HepG2 (cell line): ENCODE data around the gene SAE1. TPM values are rescaled to one million over a fixed set of nuclear protein-coding genes. Genes with fewer than 3 reads are reported as not detected.

Experiments
- ATF7 ChIP-seq, 2 experiments: fragments of 450-650 bp in 1 of 2; sonication (generic) in 1 of 2; formaldehyde crosslinking in 1 of 2; IDR thresholded peaks; 2 replicates each; pipeline versions ENCODE4 v1.4.0 to v1.6.1; 2016 to 2020; ENCODE audit warnings: antibody characterized with exemption in 1 of 2, mild to moderate bottlenecking in 1 of 2, missing genetic modification reagents in 1 of 2
- ATF7-NPFF ChIP-seq: sonication (generic); formaldehyde crosslinking; IDR thresholded peaks from 2 replicates; pipeline ENCODE4 v1.8.1; 2023; ENCODE audit warnings: mild to moderate bottlenecking, low read depth, missing genetic modification reagents, moderate library complexity
- CSRNP2 ChIP-seq: sonication (generic); formaldehyde crosslinking; conservative IDR thresholded peaks from 2 replicates; pipeline ENCODE4 v1.8.0; 2022; ENCODE audit warnings: low read depth, missing genetic modification reagents
- DZIP1 ChIP-seq: sonication (generic); formaldehyde crosslinking; IDR thresholded peaks from 2 replicates; pipeline ENCODE4 v1.5.0; 2020; ENCODE audit warnings: mild to moderate bottlenecking, missing genetic modification reagents
- HCFC1 ChIP-seq: fragments of 150-350 bp; IDR thresholded peaks from 2 replicates; pipeline ENCODE4 v1.6.1; 2014; ENCODE audit warnings: low read depth, low read length
- HDAC6 ChIP-seq: fragments of 200-600 bp; sonication (generic); IDR thresholded peaks from 2 replicates; pipeline ENCODE4 v1.7.0; 2017; ENCODE audit warnings: mild to moderate bottlenecking, antibody characterized with exemption, low read length, low read depth
- HOXA3 ChIP-seq: sonication (generic); formaldehyde crosslinking; IDR thresholded peaks from 2 replicates; pipeline ENCODE4 v1.5.0; 2020; ENCODE audit warnings: missing genetic modification reagents
- KDM3A ChIP-seq: IDR thresholded peaks from 2 replicates; pipeline ENCODE4 v1.6.1; 2018; ENCODE audit warnings: low read depth, missing compliant biosample characterization
- KLF11 ChIP-seq: IDR thresholded peaks from 2 replicates; pipeline ENCODE4 v1.6.1; 2016; ENCODE audit warnings: missing compliant biosample characterization
- MEIS1 ChIP-seq: sonication (generic); formaldehyde crosslinking; IDR thresholded peaks from 2 replicates; pipeline ENCODE4 v1.9.0; 2021; ENCODE audit warnings: mild to moderate bottlenecking, missing genetic modification reagents, moderate library complexity, borderline replicate concordance
- NFIB ChIP-seq: sonication (generic); formaldehyde crosslinking; IDR thresholded peaks from 2 replicates; pipeline ENCODE4 v1.9.0; 2021; ENCODE audit warnings: missing genetic modification reagents, mild to moderate bottlenecking, borderline replicate concordance
- RFXAP ChIP-seq: sonication (generic); formaldehyde crosslinking; IDR thresholded peaks from 2 replicates; pipeline ENCODE4 v1.4.0; 2020; ENCODE audit warnings: missing genetic modification reagents, borderline replicate concordance
- SMAD1 ChIP-seq: sonication (generic); formaldehyde crosslinking; IDR thresholded peaks from 2 replicates; pipeline ENCODE4 v1.4.0; 2020; ENCODE audit warnings: missing genetic modification reagents, low read depth, mild to moderate bottlenecking, borderline replicate concordance
- SMARCE1 ChIP-seq: fragments of 450-650 bp; IDR thresholded peaks from 2 replicates; pipeline ENCODE4 v1.6.1; 2017; ENCODE audit warnings: borderline replicate concordance
- SP2 ChIP-seq: sonication (generic); formaldehyde crosslinking; IDR thresholded peaks from 2 replicates; pipeline ENCODE4 v1.5.1; 2020; ENCODE audit warnings: mild to moderate bottlenecking, missing genetic modification reagents
- TRAFD1 ChIP-seq: sonication (generic); formaldehyde crosslinking; IDR thresholded peaks from 2 replicates; pipeline ENCODE4 v1.5.1; 2020; ENCODE audit warnings: missing genetic modification reagents, mild to moderate bottlenecking, borderline replicate concordance
- UBTF ChIP-seq: sonication (generic); formaldehyde crosslinking; IDR thresholded peaks from 2 replicates; pipeline ENCODE4 v1.4.0; 2020; ENCODE audit warnings: mild to moderate bottlenecking, missing genetic modification reagents
- ZFP36L1 ChIP-seq: sonication (generic); formaldehyde crosslinking; IDR thresholded peaks from 2 replicates; pipeline ENCODE4 v1.8.0; 2022; ENCODE audit warnings: mild to moderate bottlenecking, missing genetic modification reagents, moderate library complexity
- ZNF10 ChIP-seq: sonication (generic); formaldehyde crosslinking; IDR thresholded peaks from 2 replicates; pipeline ENCODE4 v1.4.0; 2020; ENCODE audit warnings: mild to moderate bottlenecking, low read depth, missing genetic modification reagents, borderline replicate concordance
- ZNF644 ChIP-seq: IDR thresholded peaks from 2 replicates; pipeline ENCODE4 v1.6.1; 2016; ENCODE audit warnings: low read depth
- ZNF749 ChIP-seq: sonication (generic); formaldehyde crosslinking; IDR thresholded peaks from 2 replicates; pipeline ENCODE4 v1.8.0; 2022; ENCODE audit warnings: mild to moderate bottlenecking, missing genetic modification reagents, moderate library complexity, borderline replicate concordance
- polyA plus RNA-seq, 8 experiments: library from polyadenylated mRNA; depleted of rRNA in 3 of 8; stranded (reverse) in 7 of 8; unstranded in 1 of 8; fragments of >200 nt; fragmentation: Illumina TruSeq in 4 of 8; extraction: Trizol in 4 of 8; gene quantifications; 2 replicates each; pipeline versions ENCODE4 v1.2.1 to v1.2.3, GENCODE V29; 2011 to 2016; ENCODE audit warnings: low read depth in 4 of 8, missing spikeins in 1 of 8, mixed read lengths in 1 of 8; ENCODE audit not compliant: insufficient read depth in 1 of 8
- total RNA-seq, 5 experiments: library from RNA; depleted of rRNA; stranded (reverse); fragments of >200 nt; fragmentation: Illumina TruSeq; extraction: Trizol; gene quantifications; 2 replicates each; pipeline ENCODE4 v1.2.3, GENCODE V29; 2016; ENCODE audit warnings: low read depth in 1 of 5

SAE1 gene
- total and polyA plus RNA-seq, 2 of the 13 experiments (the other 11 are each of a cell fraction or from before 2014, with no cell fraction given), result 87.6 to 197 TPM

DNA sequence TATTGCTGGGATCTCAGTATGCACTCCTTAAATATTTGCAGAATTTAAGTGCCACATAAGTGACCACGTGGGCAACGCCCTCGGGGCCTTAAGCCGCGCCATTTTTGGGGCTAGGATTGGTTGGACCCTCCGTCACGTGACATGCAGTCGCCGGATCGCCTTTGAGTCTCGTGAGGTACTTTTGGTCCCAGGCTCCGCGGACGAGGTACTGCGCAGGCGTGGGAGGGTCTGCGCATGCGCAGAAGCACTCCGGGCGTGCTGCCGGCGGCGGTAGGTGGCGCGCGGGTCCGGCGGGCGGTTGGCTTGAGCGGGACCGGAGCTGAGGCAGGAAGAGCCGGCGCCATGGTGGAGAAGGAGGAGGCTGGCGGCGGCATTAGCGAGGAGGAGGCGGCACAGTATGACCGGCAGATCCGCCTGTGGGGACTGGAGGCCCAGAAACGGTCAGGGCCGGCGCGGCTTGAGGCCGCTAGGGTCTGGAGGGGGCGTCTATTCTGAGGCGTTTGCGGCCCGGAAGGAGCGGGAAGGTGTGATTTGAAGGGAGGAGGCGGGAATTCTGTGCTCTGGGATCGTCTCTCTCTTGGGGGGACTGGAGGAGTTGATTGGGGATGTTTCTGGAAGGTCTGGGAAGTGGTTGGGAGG lies at the start of gene SAE1 (continued):
- peak; percentile 80 for TF ChIP-seq UBTF (CRISPR knock-in tag)
- TF ChIP-seq HOXA3 (CRISPR knock-in tag), result peak; percentile 80
- no peak for TF ChIP-seq ZNF10
- peak; percentile 58; the same call in 1 of the 2 replicates for TF ChIP-seq KLF11
- no peak for TF ChIP-seq HDAC6
- TF ChIP-seq TRAFD1 (CRISPR knock-in tag), result no peak
- no peak for TF ChIP-seq ZNF644 (CRISPR knock-in tag)
- TF ChIP-seq DZIP1, result peak; percentile 66; the same call in 1 of the 2 replicates
- TF ChIP-seq CSRNP2 (CRISPR knock-in tag), result no peak
- TF ChIP-seq SP2, result peak; percentile 8; the same call in 1 of the 2 replicates
- TF ChIP-seq ZNF749 (CRISPR knock-in tag), result peak; percentile 69; the same call in 1 of the 2 replicates
- TF ChIP-seq ATF7-NPFF (CRISPR knock-in tag), result peak; percentile 88
- no peak for TF ChIP-seq ATF7 (IDR thresholded peaks at IDR 0.05)
- no peak for TF ChIP-seq ATF7 (CRISPR knock-in tag; IDR thresholded peaks at IDR 0.05)
- TF ChIP-seq SMARCE1, result no peak
- TF ChIP-seq RFXAP (CRISPR knock-in tag), result peak; percentile 9; the same call in 1 of the 2 replicates
- peak; percentile 13; the same call in 1 of the 2 replicates for TF ChIP-seq HCFC1
- no peak; the same call in 1 of the 2 replicates for TF ChIP-seq MEIS1 (CRISPR knock-in tag)
- no peak for TF ChIP-seq SMAD1 (CRISPR knock-in tag)
- peak; percentile 82; the same call in 1 of the 2 replicates for TF ChIP-seq KDM3A (CRISPR knock-in tag)
- peak; percentile 90 for TF ChIP-seq ZFP36L1 (CRISPR knock-in tag)
- TF ChIP-seq NFIB, result no peak
